Osteocyte (in vitro differentiated cells): ENCODE measurements around the gene NKIRAS2. TPM values are rescaled to one million over a fixed set of nuclear protein-coding genes. Genes with fewer than 3 reads are reported as not detected.

Experiments used
- DNase-seq: peaks from one replicate; pipeline ENCODE4 v3.0.0; 2021; ENCODE audit warnings: mixed read lengths; ENCODE audit not compliant: unreplicated experiment; ENCODE audit errors: extremely low spot score
- H3K27ac Mint-ChIP-seq: one replicate; pipeline ENCODE4 v1.8.0; 2021; ENCODE audit warnings: mild to moderate bottlenecking, mixed read lengths; ENCODE audit not compliant: unreplicated experiment
- H3K27me3 Mint-ChIP-seq: one replicate; pipeline ENCODE4 v1.8.0; 2021; ENCODE audit warnings: mixed read lengths; ENCODE audit not compliant: unreplicated experiment
- H3K36me3 Mint-ChIP-seq: one replicate; pipeline ENCODE4 v1.8.0; 2021; ENCODE audit warnings: mixed read lengths; ENCODE audit not compliant: unreplicated experiment
- H3K4me1 Mint-ChIP-seq: one replicate; pipeline ENCODE4 v1.8.0; 2021; ENCODE audit warnings: mixed read lengths; ENCODE audit not compliant: unreplicated experiment
- H3K4me3 Mint-ChIP-seq: one replicate; pipeline ENCODE4 v1.8.0; 2021; ENCODE audit warnings: mild to moderate bottlenecking, moderate library complexity, mixed read lengths; ENCODE audit not compliant: unreplicated experiment
- H3K9me3 Mint-ChIP-seq: one replicate; pipeline ENCODE4 v1.8.0; 2021; ENCODE audit warnings: mixed read lengths; ENCODE audit not compliant: unreplicated experiment
- CTCF ChIP-seq: fragments of 200-600 bp; sonication (generic); IDR thresholded peaks from 2 replicates; pipeline ENCODE4 v1.5.0; 2021; ENCODE audit warnings: antibody characterized with exemption, mild to moderate bottlenecking, moderate library complexity
- total RNA-seq: library from RNA; stranded (reverse); gene quantifications from 2 replicates; pipeline ENCODE4 v1.2.1, GENCODE V29; 2021

Gene NKIRAS2
- total RNA-seq, 1 donor from 2014 or later, result 48.9 TPM

- no peaks in the 10 kb centered on the region for H3K9me3 Mint-ChIP-seq
- no peak for DNase-seq
- no peak overlapping the region for H3K27ac Mint-ChIP-seq
- H3K4me3 Mint-ChIP-seq, result no peak overlapping the region
- peaks cover 2% of the 10 kb centered on the region for H3K4me1 Mint-ChIP-seq
- no peaks in the 10 kb centered on the region for H3K36me3 Mint-ChIP-seq
- TF ChIP-seq CTCF, result no peak
- no peaks in the 10 kb centered on the region for H3K27me3 Mint-ChIP-seq
Observed at GRCh38 chr17:42065201-42065600, 45.3 kb downstream of the NKIRAS2 start.

- Mint-ChIP-seq H3K27ac (no peak overlapping the region), H3K4me1 (peaks cover 4% of the 10 kb centered on the region), H3K36me3 (no peaks in the 10 kb centered on the region), H3K9me3 (no peaks in the 10 kb centered on the region), H3K4me3 (no peak overlapping the region), H3K27me3 (peaks cover 10% of the 10 kb centered on the region)
- peak; percentile 80 for TF ChIP-seq CTCF
- DNase-seq, result no peak
Observed at GRCh38 chr17:42067371-42068091, 47.6 kb downstream of the NKIRAS2 start.

GRCh38 chr17:42068979-42069378 lies 49.1 kb downstream of the NKIRAS2 start:
- H3K4me1 Mint-ChIP-seq, result peaks cover 3% of the 10 kb centered on the region
- no peak overlapping the region for H3K27ac Mint-ChIP-seq
- H3K36me3 Mint-ChIP-seq, result no peaks in the 10 kb centered on the region
- no peak for TF ChIP-seq CTCF
- peaks cover 22% of the 10 kb centered on the region for H3K27me3 Mint-ChIP-seq
- H3K9me3 Mint-ChIP-seq, result no peaks in the 10 kb centered on the region
- no peak overlapping the region for H3K4me3 Mint-ChIP-seq
- DNase-seq, result no peak

- Mint-ChIP-seq H3K27me3 (peaks cover 23% of the 10 kb centered on the region), H3K9me3 (no peaks in the 10 kb centered on the region), H3K36me3 (no peaks in the 10 kb centered on the region), H3K4me3 (peak overlapping the region; percentile 14), H3K4me1 (peaks cover 3% of the 10 kb centered on the region), H3K27ac (no peak overlapping the region)
- no peak for TF ChIP-seq CTCF
- DNase-seq, result no peak
Observed at GRCh38 chr17:42071810-42072209, 51.9 kb downstream of the NKIRAS2 start.

GRCh38 chr17:42072323-42073187 lies 52.7 kb downstream of the NKIRAS2 start:
- TF ChIP-seq CTCF, result no peak
- Mint-ChIP-seq H3K36me3 (no peaks in the 10 kb centered on the region), H3K4me1 (peaks cover 3% of the 10 kb centered on the region), H3K4me3 (no peak overlapping the region), H3K27me3 (peaks cover 23% of the 10 kb centered on the region), H3K9me3 (no peaks in the 10 kb centered on the region), H3K27ac (no peak overlapping the region)
- DNase-seq, result no peak
